Measurements from ENCODE around the gene AUP1. TPM values are rescaled to one million over a fixed set of nuclear protein-coding genes. Genes with fewer than 3 reads are reported as not detected.

The AUP1 gene
- total RNA-seq, 2 donors from 2014 or later, result 76.3 to 88.9 TPM

DNA sequence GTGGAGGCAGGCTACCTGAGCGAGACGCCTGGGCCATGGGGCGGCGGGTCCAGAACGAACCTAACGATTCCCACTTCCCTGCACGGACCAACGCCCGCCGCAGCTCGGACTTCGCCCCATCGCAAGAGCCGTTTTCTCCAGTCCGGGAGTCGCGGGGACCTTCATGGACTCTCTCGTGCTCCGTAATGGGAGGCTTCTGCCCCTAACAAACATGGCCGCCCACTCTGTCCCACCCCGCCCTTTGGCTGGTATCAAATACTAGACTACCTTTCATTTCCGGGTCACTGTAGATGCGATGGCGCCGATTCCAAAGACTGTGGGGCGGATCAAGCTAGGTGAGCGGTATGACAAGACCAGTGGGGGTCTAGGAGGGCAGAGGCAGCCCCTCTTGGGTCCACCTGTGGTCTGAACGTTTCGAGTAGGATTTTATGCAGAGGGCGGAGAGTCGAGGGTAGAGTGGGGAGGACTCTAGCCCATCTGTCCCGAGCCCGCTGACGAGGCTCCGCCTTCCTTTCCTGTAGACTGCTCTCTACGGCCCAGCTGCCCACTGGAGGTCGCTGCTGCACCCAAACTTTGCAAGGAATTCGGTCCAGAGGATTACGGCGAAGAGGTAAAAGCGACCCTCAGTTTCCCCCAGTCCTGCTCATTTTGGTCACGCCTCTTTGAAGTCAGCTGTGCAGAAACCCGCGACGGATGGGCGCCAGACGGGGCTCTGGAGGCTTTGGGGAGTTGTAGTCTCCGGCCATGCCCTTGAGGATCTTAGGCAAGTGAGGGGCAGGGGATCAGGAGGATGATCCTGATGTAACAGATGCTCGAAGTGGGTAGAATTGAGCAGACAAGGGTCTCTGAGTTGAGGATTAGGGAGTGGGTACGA is 46.5 kb downstream of the AUP1 start, which contains the start of the genes CCDC142 and TTC31:
TSS of gene CCDC142 (minus strand) at position 198 of the 874 bp plus-strand sequence. CDS start at position 37, 161 bp downstream.
TSS of gene TTC31 (plus strand) at position 281 of the 874 bp plus-strand sequence. CDS start at position 296, 15 bp downstream.
- peak; percentile 98 for DNase-seq
- Mint-ChIP-seq H3K9me3 (no peaks in the 10 kb centered on the region), H3K27me3 (ENCODE audit: insufficient read depth) (no peaks in the 10 kb centered on the region), H3K27ac (peak within 1 kb of the TSS; percentile 98), H3K4me3 (peak within 1 kb of the TSS; percentile 86), H3K36me3 (ENCODE audit: low read depth) (peaks cover 29% of the 10 kb centered on the region), H3K4me1 (peaks cover 8% of the 10 kb centered on the region)
- peak within 1 kb of the TSS; percentile 96 for H3K4me3 ChIP-seq (ENCODE audit: low read length)
- 2% methylated on average over 40 to 50 of the region's 50 CpGs for WGBS, 2 experiments (ENCODE audit: insufficient coverage in 1 of 2, insufficient read length in 1 of 2)
- peaks cover 3% of the 10 kb centered on the region for H3K4me1 ChIP-seq (ENCODE audit: control insufficient read depth, insufficient read depth, low read length)
- peaks cover 17% of the 10 kb centered on the region for H3K36me3 ChIP-seq (ENCODE audit: control insufficient read depth, insufficient read depth, low read length)
- peak within 1 kb of the TSS; percentile 78 for H3K9ac ChIP-seq (ENCODE audit: extremely low read depth, low read length, poor library complexity, severe bottlenecking)
- peak within 1 kb of the TSS; percentile 69 for H3K27ac ChIP-seq (ENCODE audit: low read depth, low read length)
- peak; percentile 93 for TF ChIP-seq CTCF (conservative IDR thresholded peaks at IDR 0.05)
- H3K27me3 ChIP-seq (ENCODE audit: control insufficient read depth, insufficient read depth, low read length, poor library complexity, severe bottlenecking), result no peaks in the 10 kb centered on the region
- H3K9me3 ChIP-seq (ENCODE audit: control insufficient read depth, low read length), result no peaks in the 10 kb centered on the region

GRCh38 chr2:74481961-74482800 is 47.3 kb downstream of the AUP1 start:
- H3K27ac ChIP-seq (ENCODE audit: low read depth, low read length), result peak overlapping the region; percentile 4

More at GRCh38 chr2:74481961-74482800, 47.3 kb downstream of the AUP1 start:
- Mint-ChIP-seq H3K4me1 (peaks cover 8% of the 10 kb centered on the region), H3K4me3 (peak overlapping the region; percentile 86), H3K36me3 (ENCODE audit: low read depth) (peaks cover 34% of the 10 kb centered on the region), H3K9me3 (no peaks in the 10 kb centered on the region), H3K27ac (peak overlapping the region; percentile 98), H3K27me3 (ENCODE audit: insufficient read depth) (no peaks in the 10 kb centered on the region)
- H3K27me3 ChIP-seq (ENCODE audit: control insufficient read depth, insufficient read depth, low read length, poor library complexity, severe bottlenecking), result no peaks in the 10 kb centered on the region
- peaks cover 22% of the 10 kb centered on the region for H3K36me3 ChIP-seq (ENCODE audit: control insufficient read depth, insufficient read depth, low read length)
- H3K4me1 ChIP-seq (ENCODE audit: control insufficient read depth, insufficient read depth, low read length), result peaks cover 3% of the 10 kb centered on the region
- 2% methylated on average over 36 to 80 of the region's 80 CpGs for WGBS, 2 experiments (ENCODE audit: insufficient coverage in 1 of 2, insufficient read length in 1 of 2)
- H3K9ac ChIP-seq (ENCODE audit: extremely low read depth, low read length, poor library complexity, severe bottlenecking), result peak overlapping the region; percentile 78
- TF ChIP-seq CTCF (conservative IDR thresholded peaks at IDR 0.05), result no peak
- DNase-seq, result peak; percentile 61
- H3K9me3 ChIP-seq (ENCODE audit: control insufficient read depth, low read length), result no peaks in the 10 kb centered on the region
- peak overlapping the region; percentile 96 for H3K4me3 ChIP-seq (ENCODE audit: low read length)

Measured in endodermal cell (in vitro differentiated cells).